NOMO-1 (cell line): ENCODE data around the gene TMX4.
A peak's percentile ranks its signal among the peaks of the same experiment; 100 is the strongest.
"Not testable (repeated sequence)": the region's sequence is repeated elsewhere in the genome, so short reads cannot be mapped to it uniquely, and the experiment has no call there.

Experiments
- DNase-seq, 2 experiments: peaks; one replicate each; lab custom pipeline; 2025; ENCODE audit not compliant: unreplicated experiment in 2 of 2; lab: John Stamatoyannopoulos, UW

TMX4 gene, protein sequence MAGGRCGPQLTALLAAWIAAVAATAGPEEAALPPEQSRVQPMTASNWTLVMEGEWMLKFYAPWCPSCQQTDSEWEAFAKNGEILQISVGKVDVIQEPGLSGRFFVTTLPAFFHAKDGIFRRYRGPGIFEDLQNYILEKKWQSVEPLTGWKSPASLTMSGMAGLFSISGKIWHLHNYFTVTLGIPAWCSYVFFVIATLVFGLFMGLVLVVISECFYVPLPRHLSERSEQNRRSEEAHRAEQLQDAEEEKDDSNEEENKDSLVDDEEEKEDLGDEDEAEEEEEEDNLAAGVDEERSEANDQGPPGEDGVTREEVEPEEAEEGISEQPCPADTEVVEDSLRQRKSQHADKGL

GRCh38 chr20:8019246-8019997, at the start of gene TMX4:
TSS of gene TMX4 (minus strand) at chr20:8019761. CDS start at chr20:8019613, 148 bp downstream.
- DNase-seq = peak; percentile 93 to 97

DNA sequence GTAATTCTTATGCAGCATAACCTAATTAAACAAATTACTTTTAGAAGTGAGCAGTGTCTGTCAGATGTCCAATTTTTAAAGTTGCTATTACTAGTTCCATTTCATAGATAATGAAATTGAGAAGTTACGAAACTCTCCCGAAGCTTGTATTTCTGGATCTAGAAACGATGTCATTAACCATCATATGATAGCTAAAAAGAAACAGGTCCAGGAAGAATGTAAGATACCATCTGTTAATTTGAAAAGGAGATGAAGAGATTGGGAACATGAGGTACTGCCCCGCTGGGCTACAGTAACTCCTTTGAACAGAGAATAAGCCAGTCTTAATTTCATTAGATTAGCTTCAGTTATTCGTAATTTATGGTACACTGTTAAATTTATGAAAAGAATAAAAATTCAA, 47.5 kb upstream of the TMX4 start:
- DNase-seq = no peak

DNA sequence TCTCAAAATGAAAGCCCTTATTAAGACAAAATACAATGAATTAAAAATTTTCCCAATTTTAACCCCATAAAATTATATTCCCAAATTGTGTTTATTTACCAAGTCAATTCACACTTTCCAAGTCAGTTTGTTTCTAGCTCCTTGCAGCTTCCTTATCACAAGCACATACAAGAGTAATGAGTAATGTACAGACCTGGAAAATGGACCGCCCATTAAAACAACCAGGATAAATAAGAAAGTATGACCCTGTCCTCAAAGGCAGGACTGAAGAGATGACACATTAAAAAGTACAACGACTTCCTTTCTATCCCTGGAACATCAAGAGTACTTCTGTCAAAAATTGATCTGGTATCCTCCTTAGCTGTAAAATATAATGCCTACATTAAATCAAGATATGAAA, 47.1 kb upstream of the TMX4 start:
- no peak for DNase-seq

- no peak for DNase-seq
Observed at GRCh38 chr20:8065691-8066090, 46.1 kb upstream of the TMX4 start.

- no peak for DNase-seq
Observed at GRCh38 chr20:8062756-8063155, 43.2 kb upstream of the TMX4 start.

DNA sequence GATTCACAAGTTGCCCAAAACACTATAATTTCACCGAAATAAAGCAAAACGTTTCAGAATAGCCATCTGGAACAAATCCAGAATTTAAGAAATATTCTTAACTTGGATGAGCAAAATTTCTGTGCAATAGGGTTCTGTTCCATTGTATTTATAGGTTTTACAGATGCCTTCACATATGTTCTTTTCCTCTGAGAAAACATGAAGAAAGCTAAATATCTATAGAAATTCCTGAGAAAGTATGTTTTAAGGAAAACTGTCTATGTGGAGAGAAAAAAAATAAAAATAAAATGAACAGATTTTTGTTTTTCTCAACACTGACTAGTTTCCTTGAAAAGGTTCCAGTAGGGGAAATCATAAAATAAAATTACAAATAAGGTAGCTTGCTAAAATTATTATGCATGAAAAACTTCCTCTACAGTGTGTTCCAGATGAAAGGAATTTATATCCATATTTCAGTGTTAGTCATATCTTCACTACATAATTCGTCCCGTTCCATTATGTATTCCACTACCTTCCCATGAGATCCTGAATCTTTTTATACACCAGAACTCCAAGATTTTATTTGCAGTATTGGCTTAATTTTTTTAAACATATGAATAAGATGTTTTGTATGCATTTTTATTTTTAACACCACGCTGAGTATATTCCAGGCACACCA, 42.4 kb upstream of the TMX4 start:
- no peak for DNase-seq

GRCh38 chr20:8060977-8061376, 41.4 kb upstream of the TMX4 start:
- no peak for DNase-seq

GRCh38 chr20:8057871-8058270, 38.3 kb upstream of the TMX4 start:
- DNase-seq = peak in 1 of 2 experiments; percentile 1

DNA sequence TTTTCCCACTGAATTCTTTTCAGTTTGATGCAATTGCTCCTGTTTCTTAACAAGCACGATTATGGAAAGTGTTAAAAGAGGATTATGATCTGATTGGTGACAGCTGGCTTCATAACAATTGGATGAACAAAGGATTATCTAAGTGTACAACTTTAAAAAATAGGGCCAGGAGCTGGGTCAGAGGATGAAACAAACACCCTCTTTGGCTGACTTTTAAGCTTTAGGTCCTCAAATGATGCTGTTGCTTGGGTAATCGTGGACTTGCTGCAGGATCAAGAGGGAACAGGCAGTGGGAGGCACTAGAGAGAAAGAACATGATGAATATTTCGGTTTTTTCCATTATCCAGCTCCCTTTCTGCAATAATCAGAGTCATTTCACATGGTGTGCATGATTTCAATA, 35.5 kb upstream of the TMX4 start:
- no peak for DNase-seq

DNA sequence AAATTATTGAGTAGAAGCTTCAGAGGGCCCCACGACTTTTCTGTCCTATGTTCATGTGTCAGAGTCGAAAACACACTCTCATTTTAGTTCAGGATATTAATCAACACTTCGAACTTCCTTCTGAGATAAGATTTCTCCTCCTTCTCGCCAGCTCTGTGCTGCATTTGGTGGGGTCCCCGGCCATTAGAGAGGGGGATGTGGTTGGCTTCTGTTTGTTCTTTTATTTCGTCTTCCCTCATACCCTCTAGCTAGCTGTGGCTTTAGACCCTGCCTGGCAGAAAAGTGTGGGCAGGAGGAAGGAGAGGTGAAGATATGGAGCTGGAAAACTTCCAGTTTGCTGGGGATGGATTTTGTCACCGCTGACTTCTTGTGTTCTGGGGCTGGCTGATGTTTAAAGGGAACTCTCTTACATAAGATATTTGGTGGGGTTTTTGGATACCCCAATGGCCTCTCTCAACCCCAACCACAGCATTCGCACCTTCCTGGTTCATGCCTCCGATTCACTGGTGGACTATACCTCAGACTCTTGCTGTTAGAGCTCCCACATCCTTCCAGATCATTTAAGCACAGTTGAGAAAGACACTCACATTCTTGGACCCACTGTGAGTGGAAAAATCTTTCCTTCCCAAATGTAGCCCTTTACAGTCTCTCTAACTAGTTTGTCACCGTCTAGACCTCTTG, 30.7 kb upstream of the TMX4 start:
- DNase-seq = no peak

DNA sequence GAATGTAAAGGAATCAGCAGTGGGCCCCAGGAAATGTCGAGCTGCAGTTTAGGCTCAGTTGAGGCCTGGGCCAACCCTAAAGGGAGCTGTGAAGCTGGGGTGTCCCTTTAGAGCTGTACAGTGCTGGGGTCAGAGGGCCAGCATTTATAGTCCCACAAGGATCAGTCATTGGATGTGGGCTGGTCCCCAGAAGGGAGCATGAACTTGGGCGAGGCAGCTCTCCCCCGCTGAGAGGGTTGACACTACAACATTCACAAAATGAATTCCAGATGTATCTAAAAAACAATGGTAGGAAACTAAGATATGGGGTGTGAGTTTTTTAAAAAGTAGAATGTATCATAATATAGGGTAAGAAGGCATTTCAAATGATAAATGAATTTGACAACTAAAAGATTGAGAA, 29.7 kb upstream of the TMX4 start:
- no peak for DNase-seq

- no peak for DNase-seq
Observed at GRCh38 chr20:8045946-8046345, 26.4 kb upstream of the TMX4 start.

DNA sequence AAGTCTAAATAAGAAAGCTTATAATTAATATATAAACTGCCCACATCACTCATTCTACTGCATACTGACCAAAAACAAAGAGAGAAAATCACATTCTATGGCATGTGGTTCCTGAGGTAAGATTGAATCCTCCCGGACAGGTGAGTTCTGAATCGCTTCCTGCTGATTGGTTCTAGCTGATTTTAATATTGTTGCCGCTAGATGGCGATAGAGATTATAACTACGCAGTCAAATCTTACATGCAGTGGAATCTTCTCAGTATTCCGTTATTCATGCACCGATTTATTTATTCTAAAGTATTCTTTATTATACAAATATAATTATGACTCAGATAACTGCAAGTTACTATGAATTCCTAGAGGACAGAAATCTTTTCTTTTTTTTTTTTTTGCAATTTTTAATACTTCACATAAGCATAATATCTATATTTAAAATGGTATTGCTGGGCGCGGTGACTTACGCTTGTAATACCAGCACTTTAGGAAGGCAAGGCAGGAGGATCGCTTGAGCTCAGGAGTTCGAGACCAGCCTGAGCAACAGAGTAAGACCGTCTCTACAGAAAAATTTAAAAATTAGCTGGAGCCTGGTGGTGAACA, 24.2 kb upstream of the TMX4 start:
- peak in 1 of 2 experiments; percentile 50 for DNase-seq

GRCh38 chr20:8039042-8039441, 19.5 kb upstream of the TMX4 start:
- DNase-seq = no peak

DNA sequence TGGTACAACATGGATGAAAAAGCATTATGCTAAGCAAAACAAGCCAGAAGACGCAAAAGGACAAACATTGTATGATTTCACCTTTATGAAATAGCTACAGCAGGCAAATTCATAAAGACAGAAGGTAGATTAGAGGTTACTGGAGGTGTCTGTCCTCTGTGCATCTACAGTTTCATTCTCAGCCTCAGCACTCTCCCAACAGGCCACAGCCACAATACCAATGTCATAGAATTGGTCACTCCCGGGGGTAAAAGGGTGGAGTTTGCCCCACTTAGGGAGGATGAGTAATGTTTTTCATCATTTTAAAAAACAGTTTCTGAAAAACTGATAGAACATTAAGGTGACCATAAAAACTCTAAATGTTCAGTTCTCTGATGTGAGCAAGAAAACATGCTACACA, 17.2 kb upstream of the TMX4 start:
- no peak for DNase-seq

GRCh38 chr20:8033151-8033841, 13.7 kb upstream of the TMX4 start:
- no peak for DNase-seq

- no peak for DNase-seq
Observed at GRCh38 chr20:8032499-8032898, 12.9 kb upstream of the TMX4 start.

GRCh38 chr20:8031539-8031938, 12.0 kb upstream of the TMX4 start:
- not testable (repeated sequence) for DNase-seq

- no peak for DNase-seq
Observed at GRCh38 chr20:8021541-8022269, 2.1 kb upstream of the TMX4 start.
